Measurements from ENCODE around the gene LONRF3. TPM values are rescaled to one million over a fixed set of nuclear protein-coding genes. Genes with fewer than 3 reads are reported as not detected.

LONRF3 gene
- total and polyA plus RNA-seq, 2 donors (not counting 1 experiment from before 2014, with no cell fraction given) = 0.07 to 1.2 TPM

DNA sequence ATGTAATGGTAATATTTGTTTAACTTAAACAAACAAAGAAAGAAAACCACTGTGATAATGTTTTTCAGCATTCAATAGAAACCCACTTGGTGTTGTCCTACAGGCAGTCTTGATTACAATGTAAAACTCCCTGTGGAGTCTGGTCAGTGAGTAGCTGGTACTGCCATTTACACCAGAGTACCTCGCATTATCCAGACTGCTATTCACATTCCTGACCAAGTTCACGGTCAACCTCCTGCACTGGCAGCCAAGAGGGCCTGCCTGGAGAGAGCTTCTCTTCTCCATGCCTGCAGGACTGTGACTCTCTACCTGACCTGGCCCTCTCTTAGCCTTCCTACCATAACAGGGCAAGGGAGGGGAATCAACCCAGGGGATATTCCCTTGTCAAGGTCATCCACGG lies 2.9 kb upstream of the LONRF3 start:
- Histone ChIP-seq H3K36me3 (replicated peaks in 1 of 2; ENCODE audit: control extremely low read depth in 1 of 2, control insufficient read depth in 1 of 2, extremely low read depth in 1 of 2, insufficient read depth in 2 of 2, low read length in 1 of 2) (no peaks in the 10 kb centered on the region), H3K79me2 (ENCODE audit: control insufficient read depth, insufficient read depth, low read length) (no peaks in the 10 kb centered on the region), H3K27me3 (replicated peaks in 1 of 4; ENCODE audit: control extremely low read depth in 1 of 4, control insufficient read depth in 3 of 4, insufficient read depth in 4 of 4, low read length in 3 of 4) (peaks cover 0 to 43% (median 15%) of the 10 kb centered on the region in 4 experiments), H3K9ac (ENCODE audit: low read length) (no peak overlapping the region), H4K20me1 (ENCODE audit: control insufficient read depth, insufficient read depth, low read length, poor library complexity, severe bottlenecking) (no peaks in the 10 kb centered on the region), H3K4me2 (replicated peaks; ENCODE audit: low read depth, low read length, poor library complexity, severe bottlenecking) (no peak overlapping the region), H3K9me3 (ENCODE audit: control extremely low read depth in 1 of 3, control insufficient read depth in 2 of 3, insufficient read depth in 1 of 3, low read length in 2 of 3) (peaks cover 0 to 3% (median 0%) of the 10 kb centered on the region in 3 donors), H3K4me1 (ENCODE audit: control insufficient read depth in 2 of 2, insufficient read depth in 2 of 2, low read length in 2 of 2) (peaks cover 16 to 27% of the 10 kb centered on the region in 2 donors), H3K27ac (ENCODE audit: low read length in 2 of 2) (no peak overlapping the region), H2AFZ (ENCODE audit: insufficient read depth, low read depth, low read length, poor library complexity, severe bottlenecking) (no peak overlapping the region), H3K4me3 (ENCODE audit: control extremely low read depth in 1 of 5, extremely low read depth in 1 of 5, insufficient read depth in 1 of 5, low read depth in 2 of 5, low read length in 4 of 5) (no peak overlapping the region)
- CTCF ChIA-PET = interaction anchor here (2.5 kb wide), 1 partner anchor 34 kb away, joined by 7 read pairs; no protein-coding TSS in a partner anchor
- TF ChIP-seq EZH2 (IDR thresholded peaks at IDR 0.05; ENCODE audit: borderline replicate concordance, insufficient read depth, low read depth, low read length, poor library complexity, severe bottlenecking) = no peak
- TF ChIP-seq, protein P1, sequence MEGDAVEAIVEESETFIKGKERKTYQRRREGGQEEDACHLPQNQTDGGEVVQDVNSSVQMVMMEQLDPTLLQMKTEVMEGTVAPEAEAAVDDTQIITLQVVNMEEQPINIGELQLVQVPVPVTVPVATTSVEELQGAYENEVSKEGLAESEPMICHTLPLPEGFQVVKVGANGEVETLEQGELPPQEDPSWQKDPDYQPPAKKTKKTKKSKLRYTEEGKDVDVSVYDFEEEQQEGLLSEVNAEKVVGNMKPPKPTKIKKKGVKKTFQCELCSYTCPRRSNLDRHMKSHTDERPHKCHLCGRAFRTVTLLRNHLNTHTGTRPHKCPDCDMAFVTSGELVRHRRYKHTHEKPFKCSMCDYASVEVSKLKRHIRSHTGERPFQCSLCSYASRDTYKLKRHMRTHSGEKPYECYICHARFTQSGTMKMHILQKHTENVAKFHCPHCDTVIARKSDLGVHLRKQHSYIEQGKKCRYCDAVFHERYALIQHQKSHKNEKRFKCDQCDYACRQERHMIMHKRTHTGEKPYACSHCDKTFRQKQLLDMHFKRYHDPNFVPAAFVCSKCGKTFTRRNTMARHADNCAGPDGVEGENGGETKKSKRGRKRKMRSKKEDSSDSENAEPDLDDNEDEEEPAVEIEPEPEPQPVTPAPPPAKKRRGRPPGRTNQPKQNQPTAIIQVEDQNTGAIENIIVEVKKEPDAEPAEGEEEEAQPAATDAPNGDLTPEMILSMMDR (IDR thresholded peaks at IDR 0.05) = no peak
- Mint-ChIP-seq H3K4me1 (peaks cover 19% of the 10 kb centered on the region), H3K27ac (no peak overlapping the region), H3K27me3 (peaks cover 22% of the 10 kb centered on the region), H3K4me3 (no peak overlapping the region), H3K9me3 (ENCODE audit: insufficient read depth) (no peaks in the 10 kb centered on the region)
- ATAC-seq (ENCODE audit: low read depth) (no peak), DNase-seq (no peak)
- POLR2A ChIA-PET = no interaction called here
- intact Hi-C loops (cut with micrococcal nuclease) = no loop called here
- 61% methylated on average over 2 of the region's 3 CpGs for WGBS (ENCODE audit: insufficient coverage)

DNA sequence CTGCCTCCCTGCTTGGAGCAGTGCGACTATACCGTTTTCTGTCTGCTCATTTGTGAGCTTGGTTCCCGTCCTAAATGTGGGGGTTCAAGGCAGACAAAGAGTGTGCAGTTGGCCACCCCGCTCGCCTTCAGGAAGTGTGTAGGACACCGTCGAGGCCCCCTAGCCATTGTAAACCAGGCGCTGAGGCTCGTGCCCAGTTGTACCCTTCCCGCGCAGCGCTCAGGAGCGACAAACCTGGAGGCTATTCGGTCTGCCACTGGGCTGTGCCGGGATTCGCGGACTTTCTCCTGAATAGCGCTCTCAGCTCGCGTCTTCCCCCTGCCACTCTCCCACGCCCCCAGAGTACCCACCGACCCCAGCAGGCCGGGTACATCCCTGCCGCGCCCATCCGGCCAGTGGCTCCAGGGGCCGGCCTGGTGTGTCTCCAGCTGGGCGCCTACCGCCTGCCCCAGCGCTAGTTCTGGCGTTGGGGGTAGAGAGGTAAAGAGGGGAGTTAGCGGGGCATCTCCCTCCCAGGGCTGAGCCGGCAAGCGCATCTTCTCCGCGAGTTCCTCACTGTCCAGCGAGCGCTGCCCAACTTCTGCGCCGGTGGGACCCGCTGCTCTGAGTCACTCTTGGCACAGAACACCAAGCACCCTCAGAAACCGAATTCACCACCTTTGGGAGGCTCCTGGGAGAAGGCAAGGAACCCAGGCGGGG lies 880 bp upstream of the LONRF3 start:
- Histone ChIP-seq H3K79me2 (ENCODE audit: control insufficient read depth, insufficient read depth, low read length) (no peaks in the 10 kb centered on the region), H2AFZ (ENCODE audit: insufficient read depth, low read depth, low read length, poor library complexity, severe bottlenecking) (peak overlapping the region; percentile 73), H3K9ac (ENCODE audit: low read length) (peak overlapping the region; percentile 72), H3K27ac (ENCODE audit: low read length in 2 of 2) (no peak overlapping the region), H3K4me1 (ENCODE audit: control insufficient read depth in 2 of 2, insufficient read depth in 2 of 2, low read length in 2 of 2) (peaks cover 19 to 31% of the 10 kb centered on the region in 2 donors), H3K9me3 (ENCODE audit: control extremely low read depth in 1 of 3, control insufficient read depth in 2 of 3, insufficient read depth in 1 of 3, low read length in 2 of 3) (peaks cover 0 to 3% (median 0%) of the 10 kb centered on the region in 3 donors), H4K20me1 (ENCODE audit: control insufficient read depth, insufficient read depth, low read length, poor library complexity, severe bottlenecking) (no peaks in the 10 kb centered on the region), H3K4me2 (replicated peaks; ENCODE audit: low read depth, low read length, poor library complexity, severe bottlenecking) (peak overlapping the region; percentile 93), H3K36me3 (replicated peaks in 1 of 2; ENCODE audit: control extremely low read depth in 1 of 2, control insufficient read depth in 1 of 2, extremely low read depth in 1 of 2, insufficient read depth in 2 of 2, low read length in 1 of 2) (no peaks in the 10 kb centered on the region), H3K27me3 (replicated peaks in 1 of 4; ENCODE audit: control extremely low read depth in 1 of 4, control insufficient read depth in 3 of 4, insufficient read depth in 4 of 4, low read length in 3 of 4) (peaks cover 0 to 52% (median 15%) of the 10 kb centered on the region in 4 experiments), H3K4me3 (ENCODE audit: control extremely low read depth in 1 of 5, extremely low read depth in 1 of 5, insufficient read depth in 1 of 5, low read depth in 2 of 5, low read length in 4 of 5) (peak overlapping the region in 4 of 5 experiments; percentile 51 to 64 (median 56))
- peaks cover 18% of the 10 kb centered on the region for H3K27me3 Mint-ChIP-seq
- intact Hi-C loops (cut with micrococcal nuclease) = loop anchor here (2.0 kb wide), 1 partner anchor 31 kb away; no protein-coding TSS in a partner anchor
- ChIA-PET CTCF (interaction anchor here (1.0 to 2.5 kb wide), 3 partner anchors 32 to 135 kb away, joined by 3 to 7 read pairs (median 4); no protein-coding TSS in a partner anchor), POLR2A (no interaction called here)
- ATAC-seq (ENCODE audit: low read depth) = no peak
- 12% methylated on average over 16 of the region's 43 CpGs for WGBS (ENCODE audit: insufficient coverage)
- no peak for TF ChIP-seq EZH2 (IDR thresholded peaks at IDR 0.05; ENCODE audit: borderline replicate concordance, insufficient read depth, low read depth, low read length, poor library complexity, severe bottlenecking)
- TF ChIP-seq, protein P1 (IDR thresholded peaks at IDR 0.05) = no peak
- DNase-seq = peak; percentile 23
- no peak overlapping the region for H3K27ac Mint-ChIP-seq
- H3K9me3 Mint-ChIP-seq (ENCODE audit: insufficient read depth) = no peaks in the 10 kb centered on the region
- H3K4me1 Mint-ChIP-seq = peaks cover 21% of the 10 kb centered on the region
- H3K4me3 Mint-ChIP-seq = peak overlapping the region; percentile 94
